Peyer's patch (tissue), 4 donors: Measurements from ENCODE around the gene CCR7. TPM values are rescaled to one million over a fixed set of nuclear protein-coding genes. Genes with fewer than 3 reads are reported as not detected.
"Not testable (repeated sequence)": the region's sequence is repeated elsewhere in the genome, so short reads cannot be mapped to it uniquely, and the experiment has no call there.

Source experiments
- DNase-seq, 3 donors: peaks; one replicate each; pipeline ENCODE4 v3.0.0-alpha.2; 2017 to 2019
- H3K27ac ChIP-seq, 4 donors: fragments of 200-600 bp; sonication (generic); one replicate each; pipeline ENCODE4 v1.5.1; 2016 to 2019
- H3K27me3 ChIP-seq, 2 donors: fragments of 200-600 bp; sonication (generic); one replicate each; pipeline ENCODE4 v1.5.1; 2019
- H3K36me3 ChIP-seq, 3 donors: fragments of 200-600 bp; sonication (generic); one replicate each; pipeline ENCODE4 v1.5.1; 2016 to 2019
- H3K4me1 ChIP-seq, 4 donors: fragments of 200-600 bp; sonication (generic); one replicate each; pipeline ENCODE4 v1.5.1; 2016 to 2019
- H3K4me3 ChIP-seq, 4 donors: fragments of 200-600 bp; sonication (generic); 1 replicate in 3 of 4; 2 replicates in 1 of 4; pipeline ENCODE4 v1.5.1; 2016 to 2019; ENCODE audit warnings: mild to moderate bottlenecking in 1 of 4
- H3K9me3 ChIP-seq, 4 donors: fragments of 200-600 bp; sonication (generic); one replicate each; pipeline ENCODE4 v1.5.1; 2016 to 2019; ENCODE audit warnings: mild to moderate bottlenecking in 1 of 4
- POLR2A ChIP-seq, 2 donors: fragments of 450-650 bp; IDR thresholded peaks; one replicate each; pipeline ENCODE4 v1.5.1; 2017; ENCODE audit warnings: antibody characterized with exemption in 2 of 2, mild to moderate bottlenecking in 2 of 2, moderate library complexity in 2 of 2
- total RNA-seq, 4 donors: library from RNA; depleted of rRNA; stranded (reverse); fragments of >200 nt; gene quantifications; one replicate each; pipeline ENCODE4 v1.1.0, GENCODE V29; 2016
- TF ChIP-seq, protein P1 (sequence below), 6 experiments: fragments of 450-650 bp in 4 of 6; fragments of 200-600 bp in 2 of 6; sonication (generic) in 1 of 6; IDR thresholded peaks; one replicate each; pipeline ENCODE4 v1.5.1; 2017 to 2019; ENCODE audit warnings: antibody characterized with exemption in 6 of 6, mild to moderate bottlenecking in 3 of 6, moderate library complexity in 1 of 6

Gene CCR7
- total RNA-seq, 4 donors from 2014 or later: 3.1 to 22.3 TPM; not detected in 2

GRCh38 chr17:40547785-40548478 is 17.3 kb downstream of the CCR7 start:
- no peak for DNase-seq
- Histone ChIP-seq H3K27ac (peak overlapping the region; percentile 63 to 86 (median 75)), H3K9me3 (no peaks in the 10 kb centered on the region), H3K4me3 (no peak overlapping the region), H3K27me3 (no peaks in the 10 kb centered on the region), H3K4me1 (peaks cover 3 to 34% (median 28%) of the 10 kb centered on the region in 4 donors), H3K36me3 (no peaks in the 10 kb centered on the region)
- TF ChIP-seq POLR2A (IDR thresholded peaks at IDR 0.05): no peak
- TF ChIP-seq, protein P1, sequence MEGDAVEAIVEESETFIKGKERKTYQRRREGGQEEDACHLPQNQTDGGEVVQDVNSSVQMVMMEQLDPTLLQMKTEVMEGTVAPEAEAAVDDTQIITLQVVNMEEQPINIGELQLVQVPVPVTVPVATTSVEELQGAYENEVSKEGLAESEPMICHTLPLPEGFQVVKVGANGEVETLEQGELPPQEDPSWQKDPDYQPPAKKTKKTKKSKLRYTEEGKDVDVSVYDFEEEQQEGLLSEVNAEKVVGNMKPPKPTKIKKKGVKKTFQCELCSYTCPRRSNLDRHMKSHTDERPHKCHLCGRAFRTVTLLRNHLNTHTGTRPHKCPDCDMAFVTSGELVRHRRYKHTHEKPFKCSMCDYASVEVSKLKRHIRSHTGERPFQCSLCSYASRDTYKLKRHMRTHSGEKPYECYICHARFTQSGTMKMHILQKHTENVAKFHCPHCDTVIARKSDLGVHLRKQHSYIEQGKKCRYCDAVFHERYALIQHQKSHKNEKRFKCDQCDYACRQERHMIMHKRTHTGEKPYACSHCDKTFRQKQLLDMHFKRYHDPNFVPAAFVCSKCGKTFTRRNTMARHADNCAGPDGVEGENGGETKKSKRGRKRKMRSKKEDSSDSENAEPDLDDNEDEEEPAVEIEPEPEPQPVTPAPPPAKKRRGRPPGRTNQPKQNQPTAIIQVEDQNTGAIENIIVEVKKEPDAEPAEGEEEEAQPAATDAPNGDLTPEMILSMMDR (IDR thresholded peaks at IDR 0.05): no peak

DNA sequence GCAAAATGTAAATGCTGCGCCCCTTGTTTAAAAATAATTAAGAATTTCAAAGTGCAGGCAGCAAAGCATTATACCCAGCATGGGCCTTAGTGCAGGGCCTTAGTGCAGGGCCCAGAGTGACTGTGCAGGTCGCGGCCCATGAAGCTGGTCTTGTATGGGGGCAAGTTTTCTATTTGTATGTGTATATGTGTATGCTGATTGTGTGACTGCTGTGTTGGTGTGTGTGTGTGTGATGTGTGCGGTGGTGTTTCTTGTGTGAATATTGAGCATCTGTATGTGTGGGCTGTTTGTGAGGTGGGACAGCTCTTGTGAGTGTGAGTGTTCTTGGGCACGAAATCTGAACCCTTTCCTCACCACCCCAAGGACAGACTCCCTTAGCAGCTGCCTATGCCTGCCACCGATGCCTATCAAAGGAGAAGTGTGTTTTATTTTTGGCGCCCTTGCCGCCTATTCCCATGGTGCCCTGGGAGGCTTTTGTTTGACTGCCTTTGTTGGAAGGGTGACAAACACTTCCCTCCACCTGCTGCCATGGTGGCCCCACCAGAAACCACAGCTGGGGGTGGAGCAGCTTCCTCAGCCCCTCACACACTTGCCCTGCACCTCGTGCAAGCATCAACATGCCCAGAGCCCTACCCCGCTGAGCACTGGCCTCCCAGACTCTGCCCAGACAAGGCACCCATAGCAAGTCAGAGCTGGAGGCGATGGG is 18.0 kb downstream of the CCR7 start:
- peak; percentile 32 to 84 (median 79) for DNase-seq
- H3K4me1 ChIP-seq: peaks cover 3 to 37% (median 33%) of the 10 kb centered on the region in 4 donors
- no peaks in the 10 kb centered on the region for H3K27me3 ChIP-seq
- no peak overlapping the region for H3K4me3 ChIP-seq
- H3K27ac ChIP-seq: peak overlapping the region; percentile 63 to 86 (median 75)
- no peaks in the 10 kb centered on the region for H3K9me3 ChIP-seq
- no peaks in the 10 kb centered on the region for H3K36me3 ChIP-seq
- TF ChIP-seq POLR2A (IDR thresholded peaks at IDR 0.05): no peak
- TF ChIP-seq, protein P1 (IDR thresholded peaks at IDR 0.05): no peak

DNA sequence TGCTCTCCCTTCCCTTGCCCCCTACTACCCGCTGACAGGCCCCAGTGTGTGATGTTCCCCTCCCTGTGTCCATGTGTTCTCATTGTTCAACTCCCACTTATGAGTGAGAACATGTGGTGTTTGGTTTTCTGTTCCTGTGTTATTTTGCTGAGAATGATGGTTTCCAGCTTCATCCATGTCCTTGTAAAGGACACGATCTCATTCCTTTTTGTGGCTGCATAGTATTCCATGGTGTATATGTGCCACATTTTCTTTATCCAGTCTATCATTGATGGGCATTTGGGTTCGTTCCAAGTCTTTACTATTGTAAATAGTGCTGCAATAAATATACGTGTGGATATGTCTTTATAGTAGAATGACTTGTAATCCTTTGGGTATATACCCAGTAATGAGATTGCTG is 18.8 kb downstream of the CCR7 start:
- not testable (repeated sequence) for H3K27ac ChIP-seq, H3K36me3 ChIP-seq, H3K4me3 ChIP-seq, H3K27me3 ChIP-seq, H3K9me3 ChIP-seq, DNase-seq
- peaks cover 3 to 42% (median 37%) of the 10 kb centered on the region in 4 donors for H3K4me1 ChIP-seq

GRCh38 chr17:40545660-40546059 is 19.6 kb downstream of the CCR7 start:
- TF ChIP-seq, protein P1 (IDR thresholded peaks at IDR 0.05): no peak
- no peak for TF ChIP-seq POLR2A (IDR thresholded peaks at IDR 0.05)
- Histone ChIP-seq H3K4me1 (peaks cover 3 to 47% (median 45%) of the 10 kb centered on the region in 4 donors), H3K4me3 (no peak overlapping the region), H3K36me3 (no peaks in the 10 kb centered on the region), H3K27ac (no peak overlapping the region), H3K9me3 (no peaks in the 10 kb centered on the region), H3K27me3 (no peaks in the 10 kb centered on the region)
- peak; percentile 10 to 44 (median 40) for DNase-seq

GRCh38 chr17:40542558-40543411 is 22.5 kb downstream of the CCR7 start:
- peak overlapping the region; percentile 65 to 91 (median 80) for H3K27ac ChIP-seq
- H3K27me3 ChIP-seq: no peaks in the 10 kb centered on the region
- H3K36me3 ChIP-seq: no peaks in the 10 kb centered on the region
- H3K4me1 ChIP-seq: peaks cover 0 to 36% (median 30%) of the 10 kb centered on the region in 4 donors
- TF ChIP-seq, protein P1 (IDR thresholded peaks at IDR 0.05): no peak
- no peak for TF ChIP-seq POLR2A (IDR thresholded peaks at IDR 0.05)
- peak in 2 of 3 donors; percentile 56 to 83 for DNase-seq
- no peaks in the 10 kb centered on the region for H3K9me3 ChIP-seq
- no peak overlapping the region for H3K4me3 ChIP-seq
